ENCODE results near the gene ATP4B.

The ATP4B gene

GRCh38 chr13:113634279-113635047 lies 23.5 kb downstream of the ATP4B start:
- Histone ChIP-seq H2AFZ (ENCODE audit: low read length) (no peak overlapping the region), H3F3A (ENCODE audit: insufficient read depth, low read length) (no peaks in the 10 kb centered on the region), H3K4me3 (ENCODE audit: low read depth, low read length, poor library complexity, severe bottlenecking) (no peak overlapping the region), H4K20me1 (ENCODE audit: insufficient read depth, low read length) (no peaks in the 10 kb centered on the region), H3K4me1 (ENCODE audit: insufficient read depth, low read length, severe bottlenecking) (no peaks in the 10 kb centered on the region), H3K79me2 (ENCODE audit: insufficient read depth, low read length) (no peaks in the 10 kb centered on the region), H3K9ac (ENCODE audit: low read length) (no peak overlapping the region), H3K9me2 (ENCODE audit: low read depth, low read length) (no peaks in the 10 kb centered on the region), H3K4me2 (ENCODE audit: low read length) (no peak overlapping the region), H3K9me3 (ENCODE audit: low read length) (no peaks in the 10 kb centered on the region), H3K36me3 (ENCODE audit: insufficient read depth, low read length) (peaks cover 98% of the 10 kb centered on the region), H3K27ac (ENCODE audit: low read depth, low read length, poor library complexity, severe bottlenecking) (no peak overlapping the region), H3K27me3 (ENCODE audit: insufficient read depth, low read length) (no peaks in the 10 kb centered on the region)
- no peak for TF ChIP-seq CTCF (IDR thresholded peaks at IDR 0.05; ENCODE audit: low read length)
- TF ChIP-seq EZH2 (IDR thresholded peaks at IDR 0.05; ENCODE audit: borderline replicate concordance, low read length) = no peak

GRCh38 chr13:113633485-113633873 lies 24.5 kb downstream of the ATP4B start:
- TF ChIP-seq EZH2 (IDR thresholded peaks at IDR 0.05; ENCODE audit: borderline replicate concordance, low read length) (no peak), CTCF (IDR thresholded peaks at IDR 0.05; ENCODE audit: low read length) (no peak)
- no peaks in the 10 kb centered on the region; the same call in 1 of the 2 replicates for H3K79me2 ChIP-seq (ENCODE audit: insufficient read depth, low read length)
- H3F3A ChIP-seq (ENCODE audit: insufficient read depth, low read length) = no peaks in the 10 kb centered on the region
- H3K9me3 ChIP-seq (ENCODE audit: low read length) = no peaks in the 10 kb centered on the region
- no peak overlapping the region for H3K4me3 ChIP-seq (ENCODE audit: low read depth, low read length, poor library complexity, severe bottlenecking)
- H4K20me1 ChIP-seq (ENCODE audit: insufficient read depth, low read length) = no peaks in the 10 kb centered on the region
- H3K27ac ChIP-seq (ENCODE audit: low read depth, low read length, poor library complexity, severe bottlenecking) = no peak overlapping the region
- peaks cover 98% of the 10 kb centered on the region for H3K36me3 ChIP-seq (ENCODE audit: insufficient read depth, low read length)
- no peak overlapping the region for H3K9ac ChIP-seq (ENCODE audit: low read length)
- no peak overlapping the region for H3K4me2 ChIP-seq (ENCODE audit: low read length)
- H3K4me1 ChIP-seq (ENCODE audit: insufficient read depth, low read length, severe bottlenecking) = no peaks in the 10 kb centered on the region
- H2AFZ ChIP-seq (ENCODE audit: low read length) = no peak overlapping the region
- no peaks in the 10 kb centered on the region for H3K27me3 ChIP-seq (ENCODE audit: insufficient read depth, low read length)
- H3K9me2 ChIP-seq (ENCODE audit: low read depth, low read length) = no peaks in the 10 kb centered on the region

GRCh38 chr13:113632706-113633484 lies 25.1 kb downstream of the ATP4B start:
- no peaks in the 10 kb centered on the region for H3K4me1 ChIP-seq (ENCODE audit: insufficient read depth, low read length, severe bottlenecking)
- no peaks in the 10 kb centered on the region for H3K9me3 ChIP-seq (ENCODE audit: low read length)
- H3K9me2 ChIP-seq (ENCODE audit: low read depth, low read length) = no peaks in the 10 kb centered on the region
- no peak overlapping the region for H3K4me2 ChIP-seq (ENCODE audit: low read length)
- TF ChIP-seq EZH2 (IDR thresholded peaks at IDR 0.05; ENCODE audit: borderline replicate concordance, low read length) (no peak), CTCF (IDR thresholded peaks at IDR 0.05; ENCODE audit: low read length) (no peak)
- H3K36me3 ChIP-seq (ENCODE audit: insufficient read depth, low read length) = peaks cover 98% of the 10 kb centered on the region
- no peak overlapping the region for H3K9ac ChIP-seq (ENCODE audit: low read length)
- H3K79me2 ChIP-seq (ENCODE audit: insufficient read depth, low read length) = no peaks in the 10 kb centered on the region; the same call in 1 of the 2 replicates
- H3K4me3 ChIP-seq (ENCODE audit: low read depth, low read length, poor library complexity, severe bottlenecking) = no peak overlapping the region
- H3K27me3 ChIP-seq (ENCODE audit: insufficient read depth, low read length) = no peaks in the 10 kb centered on the region
- no peaks in the 10 kb centered on the region for H4K20me1 ChIP-seq (ENCODE audit: insufficient read depth, low read length)
- H2AFZ ChIP-seq (ENCODE audit: low read length) = no peak overlapping the region
- no peak overlapping the region for H3K27ac ChIP-seq (ENCODE audit: low read depth, low read length, poor library complexity, severe bottlenecking)
- no peaks in the 10 kb centered on the region for H3F3A ChIP-seq (ENCODE audit: insufficient read depth, low read length)
